M059J (cell line): ENCODE data around the gene QTRT2. TPM values are rescaled to one million over a fixed set of nuclear protein-coding genes. Genes with fewer than 3 reads are reported as not detected.

Source experiments
- DNase-seq: peaks from one replicate; pipeline ENCODE4 v3.0.0-alpha.2; 2012; ENCODE audit warnings: low read depth
- total RNA-seq: library from RNA; depleted of rRNA; stranded (reverse); fragments of >200 nt; shearing (Covaris generic); gene quantifications from 2 replicates; pipeline ENCODE4 v1.2.3, GENCODE V29; 2014; rRNA removed

The QTRT2 gene
- total RNA-seq = 14.8 and 29.4 TPM in 2 replicates

DNA sequence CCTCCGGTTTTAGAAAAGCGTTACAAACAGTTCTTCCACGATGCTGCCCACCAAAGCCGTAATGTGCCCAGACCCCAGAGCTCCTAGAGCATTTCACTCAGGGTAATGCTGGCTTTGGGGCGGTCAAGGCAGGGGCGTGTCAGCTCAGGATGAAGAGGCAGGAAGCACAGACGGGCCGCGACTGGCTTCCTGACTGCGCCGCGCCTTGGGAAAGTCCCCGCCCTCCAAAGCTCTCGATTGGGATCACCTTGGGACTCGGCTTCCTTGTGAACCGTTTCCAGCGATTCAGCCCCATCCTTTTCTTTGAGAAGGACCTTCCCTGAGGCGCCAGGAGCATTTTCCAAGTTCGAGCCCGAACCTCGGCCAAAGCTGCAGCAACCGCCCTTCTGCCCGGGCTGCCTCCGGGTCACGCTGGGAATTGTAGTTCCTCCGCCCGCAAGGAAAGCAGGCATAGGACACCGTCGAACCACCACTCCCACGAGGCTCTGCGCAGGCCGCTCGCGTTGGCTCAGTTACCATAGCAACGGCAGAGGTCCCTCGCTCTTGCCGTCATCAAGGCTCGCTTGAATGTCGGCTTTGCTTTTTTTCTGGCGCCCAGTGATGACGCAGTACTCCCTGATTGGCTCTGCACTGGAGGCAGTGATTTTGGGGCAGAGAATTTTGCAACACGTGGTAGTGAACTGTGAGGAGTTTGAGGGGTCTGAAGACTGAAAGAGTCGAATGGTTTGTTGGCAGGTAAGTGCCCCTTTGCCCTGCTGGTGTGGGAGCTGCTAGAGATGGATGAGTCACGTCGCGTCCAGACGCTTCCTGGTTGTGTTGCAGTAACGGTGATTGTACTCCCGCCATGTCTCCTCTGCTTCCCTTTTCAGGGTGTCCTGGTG lies at the start of gene QTRT2, which contains the start of gene CCDC191:
Gene QTRT2 (plus strand): TSS at position 608 of the 881 bp plus-strand sequence. CDS start 8,521 bp downstream, outside the sequence.
Gene CCDC191 (minus strand): TSS at position 397 of the 881 bp plus-strand sequence. CDS start 60 bp downstream, at position 337.
- DNase-seq = peak; percentile 100

DNA sequence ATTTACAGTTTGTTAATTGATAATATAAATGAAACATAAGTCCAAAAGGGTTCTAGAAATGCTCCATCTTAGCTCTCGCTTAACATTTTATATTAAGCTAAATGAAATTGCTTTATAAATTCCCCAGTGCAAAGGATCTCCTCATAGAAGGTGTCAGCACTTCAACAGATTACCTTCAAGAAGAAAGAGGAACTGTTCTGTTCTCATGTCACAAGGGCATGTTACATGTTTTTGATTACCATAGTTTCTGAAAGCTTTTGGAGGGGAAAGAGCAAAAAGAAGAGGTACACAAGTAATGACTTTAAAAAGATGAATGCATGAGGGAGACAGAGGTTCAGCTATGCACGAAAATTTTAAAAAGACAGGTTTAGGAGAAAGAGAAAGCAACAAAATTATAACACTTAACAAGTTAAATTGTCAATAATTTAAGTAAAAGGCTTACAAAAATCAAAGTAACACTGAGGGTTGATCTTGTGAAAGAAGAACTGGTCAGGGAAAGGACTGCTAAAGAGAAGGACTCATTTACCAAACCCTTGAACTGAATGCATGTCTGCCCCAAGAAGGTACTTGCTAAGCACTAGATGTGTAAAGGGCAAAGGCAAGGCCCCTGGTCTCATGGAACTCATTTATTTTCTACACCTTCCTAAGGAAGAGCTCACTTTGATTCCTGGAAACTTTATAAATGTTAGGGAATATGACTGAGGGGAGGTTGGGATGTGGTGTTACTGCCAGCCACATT lies 45.3 kb upstream of the QTRT2 start:
- DNase-seq = no peak

DNA sequence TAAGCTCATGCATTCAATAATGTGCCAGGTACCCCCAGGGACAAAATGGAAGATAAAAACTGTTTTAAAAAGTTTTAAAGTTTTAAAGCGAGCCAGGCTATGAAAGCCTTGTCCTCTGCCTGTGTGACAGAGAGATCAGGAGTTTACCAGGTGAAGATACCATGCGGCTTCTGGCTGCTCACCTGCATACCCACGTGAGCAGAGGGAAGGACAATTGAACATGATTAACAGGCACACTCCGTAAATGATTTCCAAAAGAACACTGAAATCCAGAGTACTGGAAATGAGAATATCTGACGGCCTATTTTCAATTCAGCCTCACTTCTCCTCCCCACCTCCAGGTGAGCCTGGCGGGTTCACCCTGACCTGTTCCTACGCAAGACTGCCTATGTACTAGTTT lies 42.3 kb upstream of the QTRT2 start:
- DNase-seq = no peak

DNA sequence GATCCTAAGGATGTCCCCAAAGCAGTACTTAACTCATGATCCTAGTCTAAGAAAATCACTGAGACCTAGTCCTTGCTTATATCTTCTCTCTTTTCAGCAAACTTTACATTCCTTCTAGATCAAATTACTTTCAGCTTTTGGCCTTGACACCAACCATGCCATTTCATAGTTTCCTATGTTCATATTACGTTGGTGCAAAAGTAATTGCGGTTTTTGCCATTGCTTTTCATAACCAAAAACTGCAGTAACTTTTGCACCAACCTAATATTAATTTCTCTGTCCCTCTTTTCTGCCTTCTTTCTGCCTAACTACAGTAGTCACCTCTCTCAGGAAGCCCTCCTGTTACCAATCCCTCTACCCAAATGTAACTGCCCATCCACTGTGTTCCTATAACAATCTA lies 37.1 kb upstream of the QTRT2 start:
- no peak for DNase-seq

DNA sequence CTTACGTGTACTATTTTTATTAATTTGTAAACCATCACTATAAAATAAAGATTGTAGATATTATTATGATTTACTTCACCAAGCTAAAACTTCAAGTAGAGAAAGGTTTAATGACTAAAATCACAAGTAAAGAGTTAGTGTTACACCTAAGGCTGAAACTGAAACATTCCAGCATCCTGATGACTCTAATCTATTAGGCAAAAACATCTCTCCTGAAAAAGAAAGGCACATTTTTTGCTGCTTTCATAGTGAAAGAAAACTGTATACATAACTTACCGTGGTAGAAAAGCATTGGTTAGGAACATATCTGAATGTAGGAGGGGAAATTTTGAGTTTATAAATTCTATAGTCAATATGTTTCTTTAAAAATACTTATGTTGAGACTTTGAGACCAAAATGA lies 35.6 kb upstream of the QTRT2 start:
- DNase-seq = no peak

DNA sequence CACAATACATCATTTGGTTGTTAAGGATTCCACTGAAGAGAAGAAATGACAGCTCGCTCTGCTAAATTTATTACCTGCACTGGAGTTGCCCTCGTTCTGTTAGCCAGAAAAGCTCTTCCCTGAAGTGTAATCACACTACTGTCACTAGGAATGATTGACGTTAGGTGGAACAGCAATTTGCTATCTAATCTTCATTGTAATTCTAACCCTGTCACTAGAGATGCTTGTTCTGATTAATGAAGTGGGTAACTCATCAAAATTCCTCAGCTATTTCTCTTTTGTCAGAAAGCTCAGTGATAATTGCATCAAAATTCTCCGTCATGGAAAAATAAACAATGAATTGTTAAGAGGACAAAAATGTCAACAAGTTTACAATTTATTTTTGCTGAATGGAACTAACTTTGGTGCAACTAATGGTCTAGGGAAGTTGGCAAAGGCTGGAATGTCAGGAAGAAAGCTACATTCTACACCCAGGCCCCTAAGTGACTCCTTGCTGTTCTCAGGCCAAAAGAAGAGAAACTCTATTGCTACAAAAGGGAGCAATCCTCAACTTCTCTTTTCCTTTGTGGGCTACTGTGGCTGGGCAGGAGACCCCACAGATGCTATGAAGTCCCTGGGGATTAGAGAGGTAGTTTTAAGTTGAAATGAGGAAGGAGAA lies 34.3 kb upstream of the QTRT2 start:
- peak; percentile 49 for DNase-seq

DNA sequence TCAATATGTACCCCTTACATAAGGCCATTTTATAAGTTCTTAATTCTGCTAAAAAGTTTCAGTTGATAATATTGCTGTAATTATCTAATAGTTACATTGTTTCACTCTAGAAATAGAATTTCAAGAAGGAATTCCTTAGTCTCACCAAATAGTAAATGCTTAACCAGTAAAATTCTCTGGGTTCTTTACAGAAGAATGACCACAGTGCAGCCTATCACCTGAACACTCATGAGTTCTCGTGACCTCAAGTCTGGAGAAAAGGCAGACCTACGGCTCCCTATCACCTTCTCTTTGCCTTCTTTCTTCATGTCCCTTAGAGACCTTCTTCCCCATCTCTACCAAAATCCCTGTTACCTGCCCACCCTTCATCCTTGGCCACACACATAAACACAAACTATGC lies 31.1 kb upstream of the QTRT2 start:
- DNase-seq = no peak

DNA sequence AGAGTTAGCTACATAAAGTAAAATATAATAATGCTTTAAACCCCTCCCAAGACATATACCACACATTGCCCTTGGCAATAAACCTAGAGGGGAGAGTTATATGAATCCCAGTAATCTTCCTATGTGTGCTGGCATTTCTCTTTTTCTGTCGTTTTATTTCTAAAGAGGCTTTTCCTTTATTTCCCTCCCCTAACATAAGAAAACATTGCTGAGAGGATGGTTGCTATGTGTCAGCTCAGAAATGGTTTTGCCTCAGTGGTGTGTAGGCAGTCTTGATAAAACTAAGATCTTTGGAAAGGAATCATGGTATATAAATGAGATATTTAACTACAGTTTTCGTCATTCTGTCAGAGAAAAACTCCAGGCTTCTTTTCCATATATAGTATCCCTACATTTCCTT lies 30.2 kb upstream of the QTRT2 start:
- DNase-seq = no peak

DNA sequence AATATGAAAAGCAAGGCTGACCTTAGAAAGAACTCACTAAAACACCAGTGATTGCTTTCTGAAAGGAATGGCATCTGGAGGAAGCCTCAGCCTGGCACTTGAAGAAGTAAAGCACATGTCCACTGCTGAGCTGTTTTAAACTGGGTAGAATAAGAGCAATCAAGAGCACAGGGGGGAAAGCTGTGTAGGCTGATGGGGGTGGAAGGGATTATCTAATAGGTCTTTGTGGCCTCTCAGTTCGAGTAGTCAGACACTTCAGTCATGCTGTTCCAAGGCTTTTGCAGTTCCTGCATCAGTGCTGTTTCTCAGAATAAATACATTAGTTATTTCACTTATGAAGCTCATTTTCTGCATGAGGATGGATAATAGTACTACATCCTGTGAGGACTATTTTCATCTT lies 22.8 kb upstream of the QTRT2 start:
- no peak for DNase-seq

DNA sequence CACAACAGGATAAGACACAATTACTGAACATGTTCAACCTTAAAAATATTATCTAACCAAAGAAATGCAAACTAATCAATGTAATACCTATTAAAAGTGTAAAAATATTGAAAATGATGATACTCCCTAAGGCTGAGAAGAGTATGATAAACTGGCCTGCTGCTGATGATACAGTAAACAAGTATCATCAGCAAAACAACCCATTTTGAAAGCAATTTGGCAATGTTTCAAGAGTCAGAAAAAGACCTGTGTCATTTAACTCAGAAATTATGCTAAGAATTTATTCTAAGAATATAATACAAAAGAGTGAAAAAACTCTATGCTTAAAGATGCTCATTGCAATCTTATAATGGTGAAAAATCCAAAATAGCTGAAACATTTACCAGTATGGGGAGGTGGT lies 22.3 kb upstream of the QTRT2 start:
- DNase-seq = no peak

DNA sequence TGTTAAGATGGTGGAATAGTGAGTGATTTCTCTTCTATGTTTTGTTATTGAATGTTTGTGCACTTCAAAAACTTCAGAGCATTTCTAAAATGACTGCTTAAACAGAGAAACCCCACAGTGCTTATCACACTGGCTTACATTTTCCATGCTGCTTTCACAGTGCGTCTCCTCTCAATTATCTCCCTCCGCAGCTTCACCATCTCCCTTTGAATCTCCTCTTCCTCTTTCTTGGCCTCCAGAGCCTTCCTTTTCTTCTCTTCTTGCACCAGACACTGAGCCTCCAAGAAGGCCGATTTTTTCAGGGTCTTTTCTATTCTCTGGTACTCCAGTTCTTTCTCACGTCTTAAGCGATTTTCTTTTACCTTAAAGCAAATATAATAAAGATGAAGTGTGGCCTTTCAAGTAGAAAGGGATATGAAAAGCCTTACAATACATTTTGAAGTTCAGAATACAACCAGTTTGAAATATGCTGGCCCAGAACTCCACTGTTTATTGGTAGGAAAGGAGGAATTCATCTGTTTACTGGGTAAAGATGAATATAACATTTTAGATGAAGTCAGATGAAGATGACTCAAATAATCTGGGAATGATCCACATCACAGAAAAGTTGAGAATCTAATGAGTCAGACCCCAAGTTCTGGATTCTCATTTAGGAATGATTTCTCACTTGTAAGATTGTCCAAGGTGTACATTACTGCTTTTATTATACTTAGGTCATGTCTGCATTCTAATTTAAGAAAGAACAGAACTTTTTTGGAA lies 21.6 kb upstream of the QTRT2 start:
- peak; percentile 21 for DNase-seq

DNA sequence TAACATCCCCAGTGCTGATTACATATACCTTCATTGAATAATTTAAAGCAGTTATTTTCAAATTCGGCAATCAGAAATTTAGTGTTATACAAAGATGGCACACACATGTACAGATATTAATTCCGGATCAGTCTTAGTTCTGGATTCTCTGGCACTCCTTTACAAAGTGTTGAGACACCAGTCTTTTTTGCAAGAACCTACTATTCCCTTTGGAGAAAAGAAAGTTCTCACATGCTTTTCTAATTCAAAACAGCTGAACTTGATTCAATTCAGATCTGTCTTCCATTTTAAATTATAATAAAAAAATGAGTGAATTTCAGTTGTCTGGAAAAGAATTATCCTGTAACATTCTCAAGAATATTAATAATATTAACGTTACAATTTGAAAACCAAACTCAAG lies 20.6 kb upstream of the QTRT2 start:
- DNase-seq = no peak

DNA sequence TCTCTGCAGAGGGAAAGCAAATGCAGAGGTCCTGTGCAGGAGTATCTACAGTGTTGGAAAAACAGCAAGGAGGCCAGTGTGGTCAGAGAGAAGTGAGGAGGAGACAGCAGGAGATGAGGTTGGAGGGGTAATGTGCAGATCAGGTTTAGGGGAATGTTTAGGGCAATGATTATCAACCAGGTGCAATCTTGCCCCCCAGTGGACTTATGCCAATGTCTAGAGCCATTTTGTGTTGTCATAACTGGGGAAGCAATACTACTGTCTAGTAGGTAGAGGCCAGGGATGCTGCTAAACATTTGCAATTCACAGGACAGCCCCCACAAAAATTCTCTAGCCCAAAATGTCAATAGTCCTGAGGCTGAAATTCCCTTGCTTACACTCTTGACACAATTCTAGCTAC lies 13.3 kb upstream of the QTRT2 start:
- no peak for DNase-seq

DNA sequence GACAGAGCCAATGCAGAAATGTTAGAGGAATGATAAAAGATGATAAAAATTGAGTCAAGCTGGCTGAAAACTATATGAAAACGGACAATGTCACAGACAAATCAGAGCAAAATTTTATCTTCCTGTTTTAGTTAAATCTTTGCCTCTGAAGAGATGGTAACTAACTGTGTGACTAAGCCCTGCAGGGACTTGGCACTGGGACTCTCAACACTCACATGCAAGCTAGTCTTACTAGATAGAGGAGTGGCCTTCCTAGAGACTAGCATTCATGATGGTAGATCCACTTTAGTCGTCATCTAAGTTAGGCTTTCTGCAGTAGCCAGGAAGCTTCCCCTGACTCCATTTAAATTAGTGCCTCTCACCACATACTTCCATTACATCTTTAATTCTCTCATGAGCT lies 4.3 kb upstream of the QTRT2 start:
- no peak for DNase-seq

DNA sequence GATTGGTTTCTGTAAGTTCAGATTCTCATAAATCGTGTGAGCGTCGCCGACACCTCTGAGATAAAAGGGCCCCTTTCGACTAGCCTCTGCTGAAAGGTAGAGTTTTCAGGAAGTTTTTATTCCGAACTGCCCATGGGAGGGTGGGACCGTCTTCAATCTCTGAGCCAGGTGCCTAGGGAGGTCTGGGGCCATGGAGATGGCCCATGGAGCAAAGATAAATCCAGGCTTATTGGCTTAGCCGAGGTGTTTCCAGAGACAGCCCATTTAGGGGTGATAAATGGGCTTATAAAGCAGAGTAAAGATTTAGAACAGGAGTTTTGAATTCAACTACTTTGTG lies 442 bp downstream of the QTRT2 start:
- DNase-seq = no peak

DNA sequence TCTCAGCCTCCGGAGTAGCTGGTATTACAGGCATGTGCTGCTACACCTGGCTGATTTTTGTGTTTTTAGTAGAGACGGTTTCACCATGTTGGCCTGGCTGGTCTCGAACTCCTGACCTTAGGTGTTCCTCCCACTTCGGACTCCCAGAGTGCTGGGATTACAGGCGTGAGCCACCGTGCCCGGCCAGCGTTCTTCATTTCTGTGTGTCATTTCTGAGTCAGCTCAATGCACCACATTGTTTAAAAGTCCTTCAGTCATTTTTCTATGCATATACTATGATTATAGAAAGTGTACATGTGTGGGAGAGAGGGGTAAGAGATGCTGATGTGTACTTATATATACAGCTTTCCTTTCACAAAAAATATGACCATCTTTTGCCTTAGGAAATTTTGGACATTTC lies 2.1 kb downstream of the QTRT2 start:
- DNase-seq = no peak

DNA sequence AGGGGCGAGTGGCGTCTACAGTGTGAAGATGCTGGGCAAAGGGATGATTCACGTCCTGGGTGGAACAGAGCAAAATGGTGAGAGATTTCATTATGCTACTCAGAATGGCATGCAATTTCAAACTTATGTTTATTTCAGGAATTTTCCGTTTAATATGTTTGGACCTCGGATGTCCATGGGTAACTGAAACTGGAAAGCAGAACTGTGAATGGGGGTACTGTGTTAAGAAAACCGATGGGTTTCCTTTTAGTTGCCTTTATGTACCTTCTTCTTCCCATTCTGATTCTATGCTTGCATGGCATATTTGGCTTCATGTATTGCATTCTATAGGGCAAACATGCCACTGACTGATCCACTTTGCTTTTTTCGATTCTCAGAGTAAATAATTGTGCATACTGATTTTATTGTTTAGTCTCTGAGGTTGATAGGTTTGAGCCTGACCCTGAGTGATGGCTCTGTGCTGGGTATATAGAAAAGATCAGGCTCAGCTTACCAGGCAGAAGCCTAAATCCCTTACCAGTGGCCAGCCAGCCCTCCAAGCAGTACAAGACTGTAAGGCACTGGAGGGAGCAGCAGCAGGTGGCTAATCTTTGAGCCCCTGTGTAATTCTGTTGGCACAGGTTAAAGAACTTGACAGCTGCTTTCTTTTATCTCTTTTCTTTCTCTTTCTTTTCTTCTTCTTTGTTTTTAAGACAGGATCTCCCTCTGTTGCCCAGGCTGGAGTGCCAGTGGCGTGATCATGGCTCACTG lies 4.5 kb downstream of the QTRT2 start:
- DNase-seq = no peak

DNA sequence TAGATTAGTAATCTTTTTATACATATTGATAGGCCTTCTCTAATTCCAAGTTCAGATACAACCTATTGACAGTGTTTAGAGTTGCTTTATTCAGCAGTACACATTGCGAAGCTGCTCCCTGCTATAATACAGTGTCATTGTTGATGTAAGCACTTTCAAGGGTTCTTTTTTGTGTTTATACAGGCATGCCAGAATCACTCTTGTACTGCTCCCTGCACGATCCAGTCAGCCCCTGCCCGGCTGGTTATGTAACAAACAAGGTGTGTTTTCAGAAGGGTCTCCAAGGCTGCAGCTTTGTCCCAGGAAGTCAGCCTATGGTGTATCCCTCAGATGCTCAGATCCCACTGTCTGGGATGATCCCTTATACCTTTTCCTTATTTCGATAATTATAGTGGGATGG lies 11.3 kb downstream of the QTRT2 start:
- DNase-seq = no peak

DNA sequence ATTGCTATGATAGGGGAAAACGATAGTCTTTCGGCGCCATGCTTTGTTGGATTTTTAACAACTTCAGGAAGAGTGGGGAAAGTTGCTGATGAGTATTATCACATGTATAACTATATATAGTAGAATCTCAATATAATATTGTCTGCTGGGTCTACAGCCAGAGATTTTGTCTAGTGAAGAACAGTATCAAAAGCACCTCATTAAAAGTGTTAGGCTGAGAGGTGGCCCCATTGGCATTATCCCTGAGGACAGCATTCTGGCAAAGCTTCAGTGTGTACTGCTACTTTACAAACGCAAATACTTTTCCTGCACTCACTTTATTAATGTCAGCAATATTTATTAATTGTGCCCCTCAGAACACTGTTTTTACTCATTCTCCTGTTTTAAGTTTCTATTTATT lies 11.8 kb downstream of the QTRT2 start:
- DNase-seq = no peak

DNA sequence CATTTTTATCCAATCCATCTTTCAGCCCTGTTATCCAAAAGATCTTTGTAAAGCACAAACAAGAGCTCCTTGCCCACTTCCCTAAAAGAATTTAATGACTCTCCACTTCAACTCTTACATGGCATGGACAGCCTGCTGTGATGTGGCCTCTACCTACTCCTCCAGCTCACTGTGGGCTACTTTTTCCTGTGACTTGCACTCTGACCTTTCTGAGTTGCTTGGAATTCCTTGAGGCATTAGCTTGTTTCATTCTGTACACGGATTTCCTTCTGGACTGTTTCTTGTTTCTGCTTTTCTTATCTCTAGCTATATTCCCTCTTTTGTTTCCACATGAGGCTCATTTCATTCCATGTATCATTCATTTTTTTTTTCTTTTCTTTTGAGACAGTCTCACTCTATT lies 15.2 kb downstream of the QTRT2 start:
- DNase-seq = no peak

DNA sequence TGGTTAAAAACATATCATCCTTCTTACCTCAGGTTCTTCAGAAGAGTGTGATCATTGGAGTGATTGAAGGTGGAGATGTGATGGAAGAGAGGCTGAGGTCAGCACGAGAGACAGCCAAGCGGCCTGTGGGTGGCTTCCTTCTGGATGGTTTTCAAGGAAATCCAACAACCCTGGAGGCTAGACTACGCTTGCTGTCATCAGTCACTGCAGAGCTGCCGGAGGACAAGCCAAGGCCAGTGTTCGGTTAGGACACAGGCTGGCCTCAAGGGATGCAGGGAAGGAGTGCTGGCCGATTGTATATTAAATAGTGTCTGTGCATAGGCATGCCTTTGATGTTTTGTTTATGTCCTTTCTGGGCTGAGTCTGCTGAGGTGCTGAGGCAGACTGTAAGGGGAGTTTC lies 20.2 kb downstream of the QTRT2 start:
- DNase-seq = no peak
